ENCODE results near the gene DOCK2.
"Not testable (repeated sequence)": the region's sequence is repeated elsewhere in the genome, so short reads cannot be mapped to it uniquely, and the experiment has no call there.

The DOCK2 gene

GRCh38 chr5:169805937-169806700 lies 169.0 kb downstream of the DOCK2 start:
- TF ChIP-seq EZH2phosphoT487 (IDR thresholded peaks at IDR 0.05; ENCODE audit: low read length): no peak
- no peak for TF ChIP-seq EZH2 (optimal IDR thresholded peaks at IDR 0.05; ENCODE audit: low read depth, low read length)
- TF ChIP-seq CTCF (IDR thresholded peaks at IDR 0.05; ENCODE audit: low read length): no peak
- no peaks in the 10 kb centered on the region for H3K79me2 ChIP-seq (ENCODE audit: low read length)
- no peaks in the 10 kb centered on the region for H3K4me1 ChIP-seq (ENCODE audit: low read length)
- H4K20me1 ChIP-seq (ENCODE audit: insufficient read depth, low read length): no peaks in the 10 kb centered on the region
- no peaks in the 10 kb centered on the region for H3K27me3 ChIP-seq (replicated peaks; ENCODE audit: insufficient read depth, low read length)
- no peak overlapping the region for H3K27ac ChIP-seq (ENCODE audit: low read length)
- H3K9ac ChIP-seq (ENCODE audit: low read length): no peak overlapping the region
- no peaks in the 10 kb centered on the region for H3K36me3 ChIP-seq (replicated peaks; ENCODE audit: insufficient read depth, low read length)
- H3K9me2 ChIP-seq (replicated peaks; ENCODE audit: insufficient read depth, low read length): no peaks in the 10 kb centered on the region
- H3K9me3 ChIP-seq (replicated peaks; ENCODE audit: insufficient read depth, low read length): no peaks in the 10 kb centered on the region
- H3F3A ChIP-seq (ENCODE audit: insufficient read depth, low read length): no peaks in the 10 kb centered on the region
- H3K4me2 ChIP-seq (ENCODE audit: low read depth, low read length): no peak overlapping the region
- no peak overlapping the region for H3K4me3 ChIP-seq (ENCODE audit: low read length)
- no peak for DNase-seq
- no peak overlapping the region for H2AFZ ChIP-seq (ENCODE audit: low read length)

- Histone ChIP-seq H2AFZ (ENCODE audit: low read length) (no peak overlapping the region), H3F3A (ENCODE audit: insufficient read depth, low read length) (no peaks in the 10 kb centered on the region), H3K4me2 (ENCODE audit: low read depth, low read length) (no peak overlapping the region), H3K27ac (ENCODE audit: low read length) (no peak overlapping the region), H3K27me3 (replicated peaks; ENCODE audit: insufficient read depth, low read length) (no peaks in the 10 kb centered on the region), H3K9me3 (replicated peaks; ENCODE audit: insufficient read depth, low read length) (no peaks in the 10 kb centered on the region), H3K9me2 (replicated peaks; ENCODE audit: insufficient read depth, low read length) (no peaks in the 10 kb centered on the region), H3K36me3 (replicated peaks; ENCODE audit: insufficient read depth, low read length) (no peaks in the 10 kb centered on the region), H3K4me3 (ENCODE audit: low read length) (no peak overlapping the region), H4K20me1 (ENCODE audit: insufficient read depth, low read length) (no peaks in the 10 kb centered on the region), H3K4me1 (ENCODE audit: low read length) (no peaks in the 10 kb centered on the region), H3K79me2 (ENCODE audit: low read length) (no peaks in the 10 kb centered on the region), H3K9ac (ENCODE audit: low read length) (no peak overlapping the region)
- no peak for TF ChIP-seq EZH2 (optimal IDR thresholded peaks at IDR 0.05; ENCODE audit: low read depth, low read length)
- DNase-seq: no peak
Observed at GRCh38 chr5:169808118-169808581, 171.1 kb downstream of the DOCK2 start.

GRCh38 chr5:169808880-169809279 lies 171.8 kb downstream of the DOCK2 start:
- not testable (repeated sequence) for H3K27ac ChIP-seq (ENCODE audit: low read length); H3K4me1 ChIP-seq (ENCODE audit: low read length); H2AFZ ChIP-seq (ENCODE audit: low read length); H3K27me3 ChIP-seq (replicated peaks; ENCODE audit: insufficient read depth, low read length); H3K9me2 ChIP-seq (replicated peaks; ENCODE audit: insufficient read depth, low read length); H4K20me1 ChIP-seq (ENCODE audit: insufficient read depth, low read length); H3F3A ChIP-seq (ENCODE audit: insufficient read depth, low read length); H3K9me3 ChIP-seq (replicated peaks; ENCODE audit: insufficient read depth, low read length); H3K4me2 ChIP-seq (ENCODE audit: low read depth, low read length); H3K4me3 ChIP-seq (ENCODE audit: low read length); H3K36me3 ChIP-seq (replicated peaks; ENCODE audit: insufficient read depth, low read length); H3K9ac ChIP-seq (ENCODE audit: low read length); H3K79me2 ChIP-seq (ENCODE audit: low read length); DNase-seq

- no peaks in the 10 kb centered on the region for H3F3A ChIP-seq (ENCODE audit: insufficient read depth, low read length)
- no peak overlapping the region for H3K27ac ChIP-seq (ENCODE audit: low read length)
- H2AFZ ChIP-seq (ENCODE audit: low read length): no peak overlapping the region
- H3K79me2 ChIP-seq (ENCODE audit: low read length): no peaks in the 10 kb centered on the region
- no peak for DNase-seq
- no peak overlapping the region for H3K4me2 ChIP-seq (ENCODE audit: low read depth, low read length)
- no peaks in the 10 kb centered on the region for H3K27me3 ChIP-seq (replicated peaks; ENCODE audit: insufficient read depth, low read length)
- H3K9ac ChIP-seq (ENCODE audit: low read length): no peak overlapping the region
- no peak overlapping the region for H3K4me3 ChIP-seq (ENCODE audit: low read length)
- H3K36me3 ChIP-seq (replicated peaks; ENCODE audit: insufficient read depth, low read length): no peaks in the 10 kb centered on the region
- H4K20me1 ChIP-seq (ENCODE audit: insufficient read depth, low read length): no peaks in the 10 kb centered on the region
- no peak for TF ChIP-seq CTCF (IDR thresholded peaks at IDR 0.05; ENCODE audit: low read length)
- no peak for TF ChIP-seq EZH2 (optimal IDR thresholded peaks at IDR 0.05; ENCODE audit: low read depth, low read length)
- no peak for TF ChIP-seq EZH2phosphoT487 (IDR thresholded peaks at IDR 0.05; ENCODE audit: low read length)
- H3K9me2 ChIP-seq (replicated peaks; ENCODE audit: insufficient read depth, low read length): no peaks in the 10 kb centered on the region
- no peaks in the 10 kb centered on the region for H3K9me3 ChIP-seq (replicated peaks; ENCODE audit: insufficient read depth, low read length)
- no peaks in the 10 kb centered on the region for H3K4me1 ChIP-seq (ENCODE audit: low read length)
Observed at GRCh38 chr5:169809281-169809680, 172.2 kb downstream of the DOCK2 start.

Data from MM.1S (cell line).